Mucosa of descending colon (tissue), 3 donors: ENCODE measurements around the gene PTK6. TPM values are rescaled to one million over a fixed set of nuclear protein-coding genes. Genes with fewer than 3 reads are reported as not detected.
A peak's percentile ranks its signal among the peaks of the same experiment; 100 is the strongest.
"Not testable (repeated sequence)": the region's sequence is repeated elsewhere in the genome, so short reads cannot be mapped to it uniquely, and the experiment has no call there.

Experiments
- ATAC-seq: fragments of 200-7000 bp; cut with Tn5 transposase; one replicate; pipeline ENCODE4 v1.9.1; 2020; ENCODE audit warnings: mild to moderate bottlenecking, moderate library complexity
- DNase-seq, 3 donors: peaks; one replicate each; pipeline ENCODE4 v3.0.0-alpha.2; 2020
- H3K36me3 ChIP-seq: fragments of 200-600 bp; one replicate; pipeline ENCODE4 v1.8.0; 2021; ENCODE audit warnings: low read depth, mild to moderate bottlenecking
- H3K4me1 ChIP-seq: fragments of 200-600 bp; one replicate; pipeline ENCODE4 v1.8.0; 2021; ENCODE audit warnings: low read depth, mild to moderate bottlenecking
- H3K4me3 ChIP-seq: fragments of 200-600 bp; one replicate; pipeline ENCODE4 v1.8.0; 2021; ENCODE audit warnings: mild to moderate bottlenecking
- H3K9me3 ChIP-seq: fragments of 200-600 bp; one replicate; pipeline ENCODE4 v1.8.0; 2021; ENCODE audit warnings: mild to moderate bottlenecking
- intact Hi-C, 2 donors: fragments of 100-400 bp; cut with DNase I in 1 of 2; cut with micrococcal nuclease in 1 of 2; formaldehyde crosslinking; loops; one replicate each; pipeline versions ENCODE4 v1.11.0 to v1.11.1; 2022; cut with DNase I, micrococcal nuclease
- total RNA-seq, 3 donors: library from RNA; stranded (reverse); fragmentation: NEBNext Ultra II Directional in 2 of 3; extraction: Animal tissue kit (Norgen Biotek cat#: 25700) in 2 of 3; gene quantifications; one replicate each; pipeline versions ENCODE4 v1.2.1 to v1.2.4, GENCODE V29; 2021 to 2023
- TF ChIP-seq, protein P1 (sequence below): fragments of 200-600 bp; IDR thresholded peaks from one replicate; pipeline ENCODE4 v1.8.0; 2022; ENCODE audit warnings: antibody characterized with exemption, mild to moderate bottlenecking
- donor health status: DM: no; HTN: no; CAD: no; lungs with moderate emphysema.
- donor health status: DM: no; HTN: no; CAD: no.
- donor health status: DM: no; HTN: yes; CAD: no.

PTK6 gene
- total RNA-seq, 3 donors from 2014 or later, result 39.5 to 91.7 (median 87.1) TPM

DNA sequence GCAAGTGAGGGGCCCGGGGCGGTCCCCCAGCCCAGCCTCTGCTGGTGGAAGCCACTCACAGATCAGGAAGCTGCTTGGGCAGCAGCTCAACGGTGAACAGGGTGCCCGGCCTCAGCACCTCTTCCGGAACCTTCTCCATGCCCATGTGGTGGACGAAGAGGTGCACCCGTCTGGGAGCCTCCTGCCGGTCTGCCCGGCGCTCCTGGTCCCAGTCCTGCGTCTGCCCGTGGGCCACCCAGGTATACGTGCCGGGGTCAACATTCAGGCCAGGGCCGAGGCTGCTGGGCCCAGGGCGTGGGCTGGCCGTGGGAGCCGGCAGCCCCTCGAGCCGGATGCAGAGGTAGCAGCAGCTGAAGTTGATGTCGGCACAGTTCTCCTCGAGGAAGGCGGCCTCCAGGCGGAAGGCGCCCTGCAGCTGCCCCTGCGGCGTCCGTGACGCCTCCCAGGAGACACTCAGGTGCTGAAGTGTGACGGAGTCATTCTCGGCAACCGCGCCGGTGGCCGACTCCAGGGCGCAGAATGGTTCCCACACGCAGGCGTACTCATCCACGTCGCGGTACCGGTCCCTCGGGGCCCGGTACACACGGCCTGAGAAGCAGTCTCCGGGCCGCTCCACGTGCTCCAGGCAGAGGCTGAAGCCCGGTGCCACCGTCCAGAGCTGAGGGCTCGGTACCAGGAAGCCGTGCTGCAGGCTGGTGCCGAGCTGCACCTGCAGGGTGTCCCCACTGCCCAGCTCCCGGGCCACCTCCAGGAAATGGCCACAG, 25.5 kb upstream of the PTK6 start:
- TF ChIP-seq, protein P1, sequence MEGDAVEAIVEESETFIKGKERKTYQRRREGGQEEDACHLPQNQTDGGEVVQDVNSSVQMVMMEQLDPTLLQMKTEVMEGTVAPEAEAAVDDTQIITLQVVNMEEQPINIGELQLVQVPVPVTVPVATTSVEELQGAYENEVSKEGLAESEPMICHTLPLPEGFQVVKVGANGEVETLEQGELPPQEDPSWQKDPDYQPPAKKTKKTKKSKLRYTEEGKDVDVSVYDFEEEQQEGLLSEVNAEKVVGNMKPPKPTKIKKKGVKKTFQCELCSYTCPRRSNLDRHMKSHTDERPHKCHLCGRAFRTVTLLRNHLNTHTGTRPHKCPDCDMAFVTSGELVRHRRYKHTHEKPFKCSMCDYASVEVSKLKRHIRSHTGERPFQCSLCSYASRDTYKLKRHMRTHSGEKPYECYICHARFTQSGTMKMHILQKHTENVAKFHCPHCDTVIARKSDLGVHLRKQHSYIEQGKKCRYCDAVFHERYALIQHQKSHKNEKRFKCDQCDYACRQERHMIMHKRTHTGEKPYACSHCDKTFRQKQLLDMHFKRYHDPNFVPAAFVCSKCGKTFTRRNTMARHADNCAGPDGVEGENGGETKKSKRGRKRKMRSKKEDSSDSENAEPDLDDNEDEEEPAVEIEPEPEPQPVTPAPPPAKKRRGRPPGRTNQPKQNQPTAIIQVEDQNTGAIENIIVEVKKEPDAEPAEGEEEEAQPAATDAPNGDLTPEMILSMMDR, result no peak
- H3K4me3 ChIP-seq, result no peak overlapping the region
- no peaks in the 10 kb centered on the region for H3K36me3 ChIP-seq

GRCh38 chr20:63561624-63562396, 24.6 kb upstream of the PTK6 start:
- no peaks in the 10 kb centered on the region for H3K4me1 ChIP-seq
- ATAC-seq, result no peak
- TF ChIP-seq, protein P1, result no peak
- no peaks in the 10 kb centered on the region for H3K36me3 ChIP-seq
- DNase-seq, result peak in 1 of 3 donors; percentile 45
- no peak overlapping the region for H3K4me3 ChIP-seq
- H3K9me3 ChIP-seq, result no peaks in the 10 kb centered on the region
- intact Hi-C loops, result no loop called here

More for the DNA sequence above, 25.5 kb upstream of the PTK6 start:
- intact Hi-C loops, result no loop called here
- Histone ChIP-seq H3K9me3 (no peaks in the 10 kb centered on the region), H3K4me1 (no peaks in the 10 kb centered on the region)
- DNase-seq, result peak in 1 of 3 donors; percentile 49
- ATAC-seq, result no peak

- TF ChIP-seq, protein P1, result no peak
- Histone ChIP-seq H3K4me1 (no peaks in the 10 kb centered on the region), H3K36me3 (no peaks in the 10 kb centered on the region), H3K9me3 (no peaks in the 10 kb centered on the region), H3K4me3 (no peak overlapping the region)
- DNase-seq (peak in 1 of 3 donors; percentile 53), ATAC-seq (no peak)
- intact Hi-C loops, result no loop called here
Observed at GRCh38 chr20:63560856-63561609, 23.9 kb upstream of the PTK6 start.

DNA sequence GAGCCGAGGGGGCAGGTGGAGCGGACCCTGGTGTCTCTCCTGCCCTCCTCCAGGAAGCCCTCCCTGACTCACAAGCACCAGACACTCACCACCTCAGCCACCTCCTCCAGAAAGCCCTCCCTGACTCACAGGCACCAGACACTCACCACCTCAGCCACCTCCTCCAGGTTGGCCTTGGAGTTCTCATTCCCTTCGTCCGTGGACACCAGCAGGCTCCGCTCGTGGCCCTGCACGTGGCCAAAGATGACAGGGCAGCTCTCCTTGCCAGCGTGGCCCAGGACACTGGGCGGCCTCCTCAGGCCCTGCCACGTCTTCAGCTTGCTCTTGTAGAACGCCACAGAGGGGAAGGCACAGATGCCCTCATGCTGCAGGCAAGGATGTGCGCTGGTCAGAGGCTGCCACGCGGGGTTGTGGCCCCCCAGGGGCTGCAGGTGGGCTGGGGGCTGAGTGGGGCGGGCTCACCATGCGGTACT, 23.2 kb upstream of the PTK6 start:
- Histone ChIP-seq H3K36me3 (no peaks in the 10 kb centered on the region), H3K9me3 (no peaks in the 10 kb centered on the region), H3K4me1 (no peaks in the 10 kb centered on the region), H3K4me3 (no peak overlapping the region)
- no peak for DNase-seq
- TF ChIP-seq, protein P1, result no peak
- intact Hi-C loops, result no loop called here
- no peak for ATAC-seq

GRCh38 chr20:63559485-63560332, 22.5 kb upstream of the PTK6 start:
- H3K4me1 ChIP-seq, ATAC-seq, H3K4me3 ChIP-seq, DNase-seq, H3K36me3 ChIP-seq, H3K9me3 ChIP-seq, intact Hi-C loops: not testable (repeated sequence)
